IMR-90 (cell line): ENCODE data around the gene PTPRN2.

Experiments used
- BHLHE40 ChIP-seq: fragments of 150-350 bp; IDR thresholded peaks from 2 replicates; pipeline ENCODE4 v1.6.1; 2016; ENCODE audit warnings: mild to moderate bottlenecking, low read depth, low read length
- CEBPB ChIP-seq: IDR thresholded peaks from 2 replicates; pipeline ENCODE4 v1.6.1; 2012; ENCODE audit warnings: low read depth, low read length, improper control_type of control experiment
- CTCF ChIP-seq: conservative IDR thresholded peaks from 2 replicates; pipeline ENCODE4 v1.5.1; 2012; ENCODE audit warnings: mild to moderate bottlenecking, low read depth, low read length, improper control_type of control experiment
- ELK1 ChIP-seq: fragments of 150-350 bp; IDR thresholded peaks from 2 replicates; pipeline ENCODE4 v1.6.1; 2016; ENCODE audit warnings: low read depth, mild to moderate bottlenecking, low read length, moderate library complexity, borderline replicate concordance
- FOS ChIP-seq: fragments of 150-350 bp; IDR thresholded peaks from 2 replicates; pipeline ENCODE4 v1.6.1; 2016; ENCODE audit warnings: low read depth, low read length
- MAFK ChIP-seq: IDR thresholded peaks from 2 replicates; pipeline ENCODE4 v1.6.1; 2012; ENCODE audit warnings: low read depth, low read length, improper control_type of control experiment
- MAZ ChIP-seq: IDR thresholded peaks from 2 replicates; pipeline ENCODE4 v1.6.1; 2012; ENCODE audit warnings: low read depth, mild to moderate bottlenecking, low read length, improper control_type of control experiment, moderate library complexity, borderline replicate concordance
- MXI1 ChIP-seq: IDR thresholded peaks from 2 replicates; pipeline ENCODE4 v1.6.1; 2012; ENCODE audit warnings: low read depth, mild to moderate bottlenecking, low read length, moderate library complexity, borderline replicate concordance
- POLR2A ChIP-seq: IDR thresholded peaks from 2 replicates; pipeline ENCODE4 v1.6.1; 2012; ENCODE audit warnings: mild to moderate bottlenecking, low read depth, low read length
- RAD21 ChIP-seq: IDR thresholded peaks from 2 replicates; pipeline ENCODE4 v1.6.1; 2012; ENCODE audit warnings: low read length, improper control_type of control experiment
- RCOR1 ChIP-seq: IDR thresholded peaks from 2 replicates; pipeline ENCODE4 v1.6.1; 2012; ENCODE audit warnings: mild to moderate bottlenecking, low read length, improper control_type of control experiment; ENCODE audit not compliant: insufficient replicate concordance
- RFX5 ChIP-seq: IDR thresholded peaks from 2 replicates; pipeline ENCODE4 v1.8.0; 2012; ENCODE audit warnings: low read depth, mild to moderate bottlenecking, low read length, moderate library complexity
- SMC3 ChIP-seq: fragments of 150-350 bp; IDR thresholded peaks from 2 replicates; pipeline ENCODE4 v1.6.1; 2016; ENCODE audit warnings: low read depth, mild to moderate bottlenecking, antibody characterized with exemption, low read length, moderate library complexity
- USF2 ChIP-seq: fragments of 150-350 bp; IDR thresholded peaks from 2 replicates; pipeline ENCODE4 v1.6.1; 2017; ENCODE audit warnings: mild to moderate bottlenecking, antibody characterized with exemption, low read length, low read depth

DNA sequence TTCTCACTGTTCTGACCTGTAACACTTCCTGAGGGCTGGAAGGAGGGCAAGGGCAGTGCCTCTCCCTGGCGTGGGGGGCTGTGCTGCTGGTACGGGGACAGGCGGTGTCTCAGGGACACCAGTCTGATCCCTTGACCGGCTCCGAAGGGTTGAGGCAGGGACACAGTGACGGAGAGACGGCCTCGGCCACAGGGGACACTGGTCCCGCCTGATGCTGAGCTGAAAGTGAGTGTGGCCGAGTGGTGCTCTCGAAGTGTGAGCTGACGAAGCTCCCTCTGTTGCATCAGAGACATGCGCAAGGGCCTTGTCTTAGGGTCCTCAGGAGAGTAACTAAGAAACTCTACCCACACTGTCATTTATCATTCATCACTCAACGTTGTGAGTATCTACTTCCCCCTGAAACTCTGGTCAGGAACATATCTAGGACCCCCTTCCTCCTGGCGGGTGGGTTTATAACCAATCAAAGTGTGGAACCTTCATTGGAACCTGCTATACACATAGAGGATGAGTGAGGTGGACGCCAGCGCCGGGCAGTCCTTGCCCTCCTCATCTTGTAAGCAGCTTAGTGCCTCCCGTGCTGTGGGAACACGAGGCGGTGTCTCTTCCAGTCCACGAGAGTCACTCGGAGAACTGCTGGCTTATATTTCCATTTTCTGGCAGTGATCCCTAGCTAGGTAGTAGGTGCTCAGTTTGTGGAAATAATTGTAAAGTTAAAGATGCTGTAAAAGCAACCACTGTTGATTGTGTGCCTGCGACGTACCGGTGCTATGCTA is 967.7 kb downstream of the PTPRN2 start:
- no peak for TF ChIP-seq CTCF
- TF ChIP-seq USF2 = no peak
- TF ChIP-seq RCOR1 = no peak
- no peak for TF ChIP-seq POLR2A
- TF ChIP-seq MAZ = no peak
- TF ChIP-seq ELK1 = no peak
- no peak for TF ChIP-seq BHLHE40
- no peak for TF ChIP-seq RFX5
- TF ChIP-seq MAFK = no peak
- TF ChIP-seq CEBPB = no peak
- no peak for TF ChIP-seq MXI1
- no peak for TF ChIP-seq FOS
- no peak for TF ChIP-seq SMC3
- no peak for TF ChIP-seq RAD21
